Measurements from ENCODE around the gene IDI1.
"Not testable (repeated sequence)": the region's sequence is repeated elsewhere in the genome, so short reads cannot be mapped to it uniquely, and the experiment has no call there.

Gene IDI1

DNA sequence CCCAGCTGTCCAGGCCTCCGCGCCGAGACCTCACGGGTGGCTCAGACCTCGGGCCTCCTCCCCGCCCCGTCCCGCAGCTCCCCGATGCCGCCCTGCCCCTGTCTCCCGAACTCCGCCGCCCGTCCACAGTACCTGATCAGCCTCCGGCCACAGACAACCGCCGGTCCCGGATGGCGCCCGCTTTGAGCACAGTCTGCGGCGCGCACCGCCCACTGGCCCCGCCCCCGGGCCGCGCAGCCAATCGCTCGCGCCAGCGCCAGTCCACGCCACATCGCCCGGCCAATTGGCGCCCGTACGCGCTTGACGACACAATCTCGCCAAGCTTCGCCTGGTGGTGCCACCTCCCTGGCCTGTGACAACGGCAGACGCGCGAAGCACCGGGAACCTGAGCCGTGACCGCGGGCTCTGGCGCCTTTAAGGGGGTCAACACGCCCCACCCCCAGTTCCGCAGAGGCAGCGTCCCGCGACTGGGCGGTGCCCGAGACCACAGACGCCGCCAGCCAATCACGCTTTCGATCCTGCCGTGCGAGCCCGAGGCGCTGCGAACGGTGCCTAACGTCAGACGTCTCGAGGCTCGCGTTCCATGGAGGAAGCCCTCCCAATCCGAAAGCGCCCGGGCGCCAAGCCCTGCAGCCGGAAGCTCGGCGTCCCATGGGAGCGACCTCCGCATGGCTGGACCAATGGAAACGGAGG, at the start of gene IDI1:
TSS of gene IDI1 (minus strand) at position 388 of the 693 bp plus-strand sequence. CDS start at position 272, 116 bp downstream.
- peak; percentile 99 for DNase-seq (ENCODE audit: low spot score)

DNA sequence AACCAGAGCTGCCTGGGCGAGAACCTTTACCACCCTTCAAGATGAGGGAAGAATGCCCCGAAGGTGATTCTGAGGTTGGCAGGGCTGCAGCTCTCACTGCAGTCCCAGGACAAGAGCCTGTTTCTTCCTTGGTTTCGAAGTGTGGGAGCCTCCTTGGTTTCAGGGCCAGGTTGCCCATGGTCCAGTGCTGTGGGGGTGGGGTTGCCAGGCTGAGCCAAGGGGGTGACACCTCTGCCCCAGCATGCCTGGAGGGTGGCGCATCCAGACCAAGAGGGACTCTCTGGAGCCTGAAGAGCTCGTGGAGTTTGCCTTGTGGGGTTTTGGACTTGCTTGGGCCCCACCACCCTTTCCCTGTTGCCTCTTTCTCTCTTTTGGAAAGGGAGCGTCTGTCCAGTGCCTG, 48.5 kb upstream of the IDI1 start:
- DNase-seq (ENCODE audit: low spot score): no peak

DNA sequence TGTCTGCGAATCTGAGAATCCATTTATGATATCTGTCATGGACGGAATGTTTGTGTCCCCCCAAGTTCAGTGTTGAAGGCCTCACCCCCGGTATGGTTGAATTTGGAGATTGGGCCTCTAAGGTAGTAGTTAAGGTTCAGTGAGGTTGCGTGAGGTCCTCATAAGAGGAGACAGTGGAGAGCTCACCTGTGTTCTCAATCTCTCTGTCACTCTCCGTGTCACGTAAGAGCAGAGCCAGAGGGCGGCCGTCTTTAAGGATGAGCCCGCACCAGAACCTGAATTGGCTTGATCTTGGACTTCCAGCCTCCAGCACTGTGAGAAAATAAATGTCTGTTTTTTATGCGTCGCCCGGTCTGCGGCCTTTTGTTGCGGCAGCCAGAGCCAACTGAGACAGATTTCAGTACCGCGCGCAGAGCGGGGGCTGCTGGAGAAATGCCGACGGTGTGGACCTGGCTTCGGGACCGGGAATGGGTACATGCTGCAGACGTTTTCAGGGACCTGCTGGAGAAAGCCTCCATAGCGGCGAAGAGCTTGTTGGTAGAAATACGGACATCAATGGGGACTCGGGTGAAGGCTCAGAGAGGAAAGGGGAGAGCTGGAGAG, 47.5 kb upstream of the IDI1 start:
- no peak for DNase-seq (ENCODE audit: low spot score)

DNA sequence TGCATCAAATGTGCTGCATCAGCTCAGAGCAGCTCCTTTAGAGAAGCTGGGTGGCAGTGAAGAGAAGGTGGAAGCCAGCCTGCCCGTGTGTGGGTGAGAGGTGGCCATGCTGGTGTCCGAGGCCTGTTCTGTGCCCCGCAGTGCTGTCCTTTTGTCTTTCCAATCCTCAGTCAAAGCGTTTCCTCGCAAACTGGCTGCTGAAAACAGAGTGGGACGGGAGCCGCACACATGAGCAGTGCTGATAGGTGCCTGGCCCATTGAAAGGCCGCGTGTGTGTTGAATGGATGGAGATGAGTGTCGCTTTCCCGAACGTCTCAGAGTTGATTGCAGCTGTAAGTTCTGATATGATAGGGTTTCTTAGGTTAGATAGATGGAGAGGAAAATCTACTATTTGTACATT, 46.6 kb upstream of the IDI1 start:
- DNase-seq (ENCODE audit: low spot score): no peak

DNA sequence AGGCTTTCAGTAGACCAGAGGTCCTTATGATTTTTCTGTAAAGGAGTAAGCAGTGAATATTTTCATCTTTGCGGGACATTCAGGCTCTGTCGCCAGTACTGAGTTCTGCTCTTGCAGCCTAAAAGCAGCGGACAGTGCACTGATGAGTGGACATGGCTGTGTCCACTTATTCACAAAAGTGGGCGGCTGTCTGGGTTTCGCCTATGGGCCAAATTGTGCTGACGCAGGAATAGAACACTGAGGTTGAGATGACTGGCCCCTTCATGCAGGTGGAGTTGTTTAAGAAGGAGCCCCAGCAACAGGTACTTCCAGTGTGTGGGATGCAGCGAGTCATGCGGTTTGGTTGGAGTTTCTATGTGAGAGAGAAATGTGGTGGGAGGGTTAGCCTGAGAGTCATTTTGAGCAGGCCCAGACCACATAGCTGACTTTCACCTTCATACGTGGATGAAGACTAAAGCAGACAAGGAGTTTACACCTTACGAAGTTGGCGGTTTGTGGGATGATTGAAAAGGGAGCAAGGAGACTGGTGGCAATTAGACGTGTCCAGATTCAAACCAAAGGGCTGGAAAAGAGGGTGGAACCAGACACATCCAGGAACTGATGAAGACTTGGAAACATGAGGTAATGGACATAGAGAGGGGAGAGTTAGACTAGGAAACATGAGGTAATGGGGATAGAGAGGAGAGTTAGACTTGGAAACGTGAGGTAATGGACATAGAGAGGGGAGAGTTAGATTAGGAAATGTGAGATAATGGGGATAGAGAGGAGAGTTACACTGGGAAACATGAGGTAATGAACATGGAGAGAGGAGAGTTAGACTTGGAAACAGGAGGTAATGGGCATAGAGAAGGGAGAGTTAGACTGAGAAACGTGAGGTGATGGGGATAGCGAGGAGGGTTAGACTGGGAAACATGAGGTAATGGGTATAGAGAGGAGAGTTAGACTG, 45.5 kb upstream of the IDI1 start:
- no peak for DNase-seq (ENCODE audit: low spot score)

DNA sequence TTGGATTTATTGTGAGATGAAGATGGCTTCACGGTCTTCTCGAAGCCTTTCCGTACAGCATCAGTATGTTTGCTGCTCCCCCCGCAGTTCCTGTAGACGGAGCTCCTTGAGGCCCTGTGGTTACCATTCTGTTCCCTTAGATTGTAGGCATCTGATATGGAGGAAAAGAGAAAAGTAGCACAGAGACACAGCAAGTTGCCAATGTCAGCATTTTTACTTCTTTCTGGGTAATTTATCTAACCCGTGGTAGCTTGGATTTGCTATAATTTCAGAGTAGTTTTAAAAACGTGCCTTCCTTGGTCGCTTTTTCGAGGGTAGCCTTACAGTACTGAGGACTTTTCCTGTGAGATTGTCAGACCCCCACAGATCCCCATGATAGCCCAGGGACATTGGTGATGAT, 44.8 kb upstream of the IDI1 start:
- no peak for DNase-seq (ENCODE audit: low spot score)

DNA sequence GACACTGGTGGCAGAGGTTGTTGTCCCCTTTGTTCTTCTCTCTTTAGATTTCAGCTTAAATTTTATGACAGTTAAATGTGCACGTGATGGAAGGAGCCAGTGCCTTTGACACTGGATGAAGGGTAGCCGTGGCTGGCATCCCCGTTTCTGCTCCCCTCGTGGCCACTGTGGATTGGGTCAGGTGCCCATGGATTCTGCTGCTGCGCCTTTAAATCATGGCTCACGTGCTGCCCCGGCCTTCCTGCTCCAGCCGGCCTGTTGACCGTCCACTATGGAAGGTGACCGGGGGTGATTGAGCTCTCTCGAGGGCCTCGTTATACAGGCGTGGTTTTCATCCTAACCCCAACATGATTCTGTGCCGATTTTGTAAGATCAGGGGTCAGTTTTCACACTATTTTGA, 41.8 kb upstream of the IDI1 start:
- no peak for DNase-seq (ENCODE audit: low spot score)

DNA sequence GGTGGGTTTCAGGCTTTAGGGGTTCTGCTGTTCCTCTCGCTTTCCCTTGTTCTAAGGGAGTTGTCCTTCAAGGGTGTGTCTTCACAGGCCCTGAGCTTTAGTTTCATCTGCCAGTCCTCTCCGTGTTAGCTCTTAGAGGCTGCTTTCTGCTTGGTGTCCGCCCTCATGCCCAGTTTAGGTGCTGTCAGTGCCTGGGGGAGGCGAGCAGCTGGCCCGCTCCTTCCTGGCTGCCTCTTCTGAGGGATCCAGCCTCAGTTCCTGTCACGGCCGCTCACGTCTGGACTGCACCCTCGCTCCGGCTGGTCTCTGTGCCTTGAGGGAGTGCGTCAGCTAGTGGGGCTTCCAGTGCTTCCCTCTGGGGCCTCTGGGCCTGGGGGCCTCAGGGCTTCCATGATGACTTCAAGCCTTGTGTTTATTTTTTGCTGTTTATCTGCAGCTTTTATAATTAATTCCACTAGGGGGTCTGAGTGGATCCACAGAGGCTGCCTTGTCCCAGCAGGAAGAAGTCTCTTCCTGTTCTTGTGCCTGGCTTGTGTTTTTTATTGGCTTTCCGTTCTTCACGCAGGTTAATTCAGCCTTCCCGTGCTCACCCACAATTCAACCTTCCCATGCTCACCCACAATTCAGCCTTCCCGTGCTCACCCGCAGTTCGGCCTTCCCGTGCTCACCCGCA, 40.2 kb upstream of the IDI1 start:
- no peak for DNase-seq (ENCODE audit: low spot score)

DNA sequence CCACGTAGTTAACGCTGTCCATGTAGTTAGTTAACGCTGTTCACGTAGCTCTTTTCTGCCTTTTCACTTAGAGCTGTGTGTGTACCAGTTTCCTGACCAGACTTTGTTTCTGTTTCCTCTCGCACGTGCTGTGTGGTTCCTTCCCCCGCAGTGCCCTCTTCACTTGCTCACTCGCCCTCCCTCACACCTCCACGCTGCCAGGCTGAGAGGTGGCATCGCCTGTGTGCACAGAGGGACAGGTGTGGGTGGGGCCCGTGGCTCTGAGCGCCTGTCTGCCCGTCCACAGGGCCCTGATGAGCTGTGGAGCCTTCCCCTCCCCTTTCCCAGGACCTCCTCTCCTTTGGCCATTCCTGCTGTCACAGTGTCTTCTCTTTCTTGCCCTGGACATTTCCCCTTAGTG, 37.9 kb upstream of the IDI1 start:
- DNase-seq (ENCODE audit: low spot score): no peak

DNA sequence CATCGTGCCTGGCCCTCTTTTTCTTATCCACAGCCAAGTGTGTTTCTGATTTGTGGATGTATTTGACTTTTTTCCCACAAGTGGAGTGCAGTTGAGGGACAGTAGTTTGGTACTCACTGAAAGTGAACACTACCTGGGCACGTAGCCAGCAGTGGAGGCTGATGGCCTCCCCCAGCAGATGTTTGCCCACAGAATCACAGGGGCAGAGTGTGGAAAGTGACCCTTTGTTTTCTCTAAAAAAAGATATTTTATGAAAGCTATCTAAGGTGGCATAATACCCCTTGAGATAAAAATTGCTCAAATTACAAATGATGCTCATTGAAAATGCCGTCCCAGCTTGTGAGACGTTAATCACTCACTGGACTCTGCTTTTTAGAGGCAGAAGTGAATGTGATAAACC, 36.3 kb upstream of the IDI1 start:
- DNase-seq (ENCODE audit: low spot score): no peak

DNA sequence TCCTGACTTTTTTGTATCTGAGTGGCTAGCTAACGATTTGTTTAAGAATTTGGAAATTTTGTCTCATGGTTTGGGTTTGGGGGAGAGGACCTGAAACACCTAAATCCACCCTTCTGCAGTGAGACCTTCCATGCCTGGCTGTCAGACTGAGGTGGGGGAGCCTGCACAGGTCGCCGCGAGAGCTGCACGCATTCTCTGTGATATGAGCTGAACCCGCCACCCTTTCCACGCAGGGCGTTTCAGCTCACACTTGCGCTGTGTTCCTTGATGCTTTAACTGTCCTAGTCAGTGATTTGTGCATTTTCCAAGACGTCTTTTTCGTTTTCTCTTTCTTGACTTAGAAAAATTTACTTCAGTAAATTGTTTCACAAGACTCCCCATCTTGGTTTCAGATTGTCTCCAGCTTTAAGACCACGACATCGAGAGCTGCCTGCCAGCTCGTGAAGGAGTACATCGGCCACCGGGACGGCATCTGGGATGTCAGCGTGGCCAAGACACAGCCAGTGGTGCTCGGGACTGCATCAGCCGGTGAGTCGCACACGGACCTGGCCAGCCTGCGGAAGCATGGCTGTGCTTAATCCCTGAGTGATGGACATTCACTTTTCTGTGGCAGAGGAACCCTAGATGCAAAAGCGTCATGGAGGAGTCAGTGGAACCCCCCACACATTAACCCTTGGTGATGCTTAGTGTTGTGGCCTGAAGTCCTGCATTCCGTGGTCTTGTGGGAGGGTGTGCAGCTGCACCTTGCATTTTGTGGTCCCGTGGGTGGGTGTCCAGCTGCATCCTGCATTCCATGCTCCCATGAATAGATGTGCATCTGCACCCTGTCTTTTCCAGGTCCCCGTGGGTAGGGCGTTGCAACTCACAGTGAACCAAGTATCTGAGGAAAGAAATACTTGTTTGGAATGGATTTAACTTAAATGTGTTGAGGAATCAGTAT, 35.4 kb upstream of the IDI1 start:
- DNase-seq (ENCODE audit: low spot score): no peak

DNA sequence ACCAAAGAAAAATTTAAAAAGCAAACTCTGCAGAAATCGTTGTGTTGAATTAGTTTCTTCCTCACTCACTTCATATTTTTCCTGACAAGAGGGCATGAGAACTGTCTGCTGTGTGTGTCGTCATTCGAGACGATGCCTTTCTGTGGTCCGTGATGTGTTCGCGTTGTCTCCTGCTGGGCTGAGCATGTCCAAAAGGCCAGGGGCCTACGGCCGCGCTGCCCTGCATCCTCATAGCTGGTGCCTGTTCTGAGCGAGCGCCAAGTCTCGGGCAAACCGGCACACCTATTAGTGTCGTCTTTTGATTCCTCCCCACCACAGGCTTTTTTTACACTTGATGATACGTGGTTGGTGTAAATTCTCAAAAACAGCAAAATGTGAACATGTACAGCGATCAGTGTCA, 34.7 kb upstream of the IDI1 start:
- no peak for DNase-seq (ENCODE audit: low spot score)

DNA sequence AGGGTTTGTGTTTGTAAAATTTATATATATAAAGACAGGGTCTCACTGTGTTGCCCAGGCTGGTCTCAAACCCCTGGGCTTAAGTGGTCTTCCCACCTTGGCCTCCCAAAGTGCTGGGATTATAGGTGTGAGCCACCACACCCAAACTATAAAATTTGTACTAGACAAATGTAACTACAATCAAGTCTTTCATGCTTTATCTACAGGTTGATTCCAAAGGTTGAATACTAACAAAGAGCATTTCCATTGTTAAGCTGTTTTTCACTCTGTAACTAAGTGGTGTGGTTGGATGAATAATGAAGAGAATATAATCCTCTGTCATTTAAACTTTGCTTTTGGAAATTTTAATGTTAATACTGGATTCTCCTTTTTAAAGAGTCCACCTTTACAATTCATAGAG, 29.7 kb upstream of the IDI1 start:
- DNase-seq (ENCODE audit: low spot score): no peak

DNA sequence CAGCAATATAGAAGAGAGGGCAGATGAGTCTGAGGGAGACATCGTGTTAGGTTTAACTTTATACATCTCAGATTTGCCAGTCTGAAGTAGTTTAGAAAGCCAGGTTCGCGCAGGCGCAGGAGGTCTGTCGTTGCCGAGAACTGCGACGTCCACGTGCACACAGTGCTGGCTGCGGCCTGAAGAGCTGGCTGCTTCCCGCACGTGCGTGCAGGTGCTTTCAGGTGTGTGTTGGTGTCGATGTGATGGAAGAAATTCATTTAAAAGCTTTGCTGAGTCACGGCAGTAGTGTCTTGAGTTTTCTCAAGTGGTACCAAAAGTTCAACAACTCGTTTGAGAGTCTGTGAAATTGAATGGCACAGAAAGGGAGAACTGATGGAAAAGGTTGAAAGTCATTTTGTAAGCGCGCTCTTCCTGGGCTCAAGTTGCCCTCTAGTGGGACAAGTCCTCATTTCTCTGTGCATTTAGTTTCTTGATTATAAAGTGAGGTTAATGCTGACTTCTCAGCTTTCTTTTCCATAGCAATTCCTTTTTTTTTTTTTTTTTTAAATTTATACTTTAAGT, 25.9 kb upstream of the IDI1 start:
- DNase-seq (ENCODE audit: low spot score): no peak

DNA sequence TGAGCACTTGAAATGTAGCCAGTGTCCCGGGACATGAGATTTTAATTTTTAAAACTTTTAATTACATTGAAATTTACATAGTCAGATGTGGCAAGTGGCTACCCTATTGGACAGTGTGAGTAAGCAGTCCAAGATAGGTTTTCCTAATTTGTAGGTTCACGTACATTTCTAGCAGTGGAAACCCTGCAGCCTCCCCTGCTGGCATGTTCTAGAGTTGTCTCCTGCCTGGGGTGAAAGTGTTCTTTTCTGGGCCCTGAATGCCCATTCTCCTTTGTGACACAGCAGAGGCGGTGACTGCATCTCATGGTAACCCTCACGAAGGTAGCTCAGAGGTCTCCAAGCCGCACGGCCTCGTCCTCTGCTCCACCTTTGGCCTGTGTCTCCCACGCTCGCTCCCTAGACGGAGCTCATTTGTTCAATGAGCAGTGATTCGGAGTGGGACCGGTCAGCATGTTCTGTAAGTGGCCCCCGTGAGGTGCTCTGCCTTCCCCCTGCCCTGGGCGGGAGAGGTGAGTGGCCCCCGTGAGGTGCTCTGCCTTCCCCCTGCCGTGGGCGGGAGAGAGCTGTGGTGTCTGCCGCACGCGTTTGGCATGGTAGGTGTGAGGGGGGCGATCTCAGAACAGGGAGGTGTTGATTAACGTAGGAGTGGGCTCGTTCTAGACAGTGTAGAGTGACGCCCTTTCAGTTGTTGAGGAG, 25.3 kb upstream of the IDI1 start:
- DNase-seq (ENCODE audit: low spot score): peak; percentile 21

DNA sequence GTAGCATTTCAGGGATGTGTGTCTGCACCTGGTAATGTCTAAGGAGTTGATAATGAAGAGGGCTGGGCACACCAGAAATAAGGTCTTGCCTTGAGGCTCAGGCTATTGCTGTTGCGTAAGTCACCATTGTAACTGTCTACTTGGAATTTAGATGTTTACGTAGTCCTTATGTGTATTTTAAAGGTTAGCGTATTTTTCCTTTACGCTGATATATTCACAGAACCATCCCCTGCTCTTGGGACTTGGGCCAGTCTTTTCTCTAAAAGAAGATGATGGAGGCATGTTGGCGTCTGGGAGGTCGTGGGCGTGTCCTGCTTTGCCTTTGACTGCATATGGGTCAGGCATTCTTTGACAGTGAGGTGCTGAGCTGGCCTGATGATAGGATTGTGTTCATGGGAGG, 22.0 kb upstream of the IDI1 start:
- DNase-seq (ENCODE audit: low spot score): no peak

DNA sequence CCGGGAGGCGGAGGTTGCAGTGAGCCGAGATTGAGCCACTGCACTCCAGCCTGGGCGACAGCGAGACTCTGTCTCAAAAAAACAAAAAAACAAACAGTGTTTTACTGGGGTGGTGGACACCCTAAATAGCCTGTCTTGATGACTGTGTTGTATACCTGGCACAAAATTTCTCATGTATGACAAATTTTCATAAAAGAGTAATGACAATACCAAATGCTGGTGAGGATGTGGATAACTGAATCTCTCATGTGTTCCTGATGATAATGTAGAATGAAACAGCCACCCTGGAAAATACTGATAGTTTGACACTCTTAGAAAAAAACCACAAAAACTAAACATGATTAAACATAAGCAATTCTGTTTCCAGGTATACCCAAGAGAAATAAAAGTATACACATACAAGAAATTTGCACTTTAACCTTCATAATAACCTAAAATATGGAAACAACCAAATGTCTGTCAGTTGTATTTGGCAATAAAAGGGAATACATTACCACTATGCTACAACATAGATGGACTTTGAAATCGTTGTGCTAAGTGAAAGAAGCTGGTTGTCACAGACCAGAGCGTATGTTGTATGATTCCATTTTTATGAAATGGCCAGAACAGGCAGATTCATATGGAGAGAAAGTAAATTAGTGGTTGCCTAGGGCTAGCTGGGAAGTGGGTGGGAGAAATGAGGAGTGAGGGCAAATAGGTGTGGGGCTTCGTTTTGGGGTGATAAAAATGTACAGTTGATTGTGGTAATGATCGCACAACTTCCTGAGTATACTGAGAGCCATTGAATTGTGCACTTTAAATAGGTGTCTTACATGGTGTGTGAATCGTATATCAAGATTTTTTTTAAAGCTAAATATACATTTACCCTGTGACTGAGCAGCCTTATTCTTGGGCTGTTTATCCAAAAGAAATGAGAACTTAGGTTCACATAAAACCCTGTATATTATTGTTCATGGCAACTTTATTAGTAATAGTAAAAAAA, 19.8 kb upstream of the IDI1 start:
- DNase-seq (ENCODE audit: low spot score): no peak

DNA sequence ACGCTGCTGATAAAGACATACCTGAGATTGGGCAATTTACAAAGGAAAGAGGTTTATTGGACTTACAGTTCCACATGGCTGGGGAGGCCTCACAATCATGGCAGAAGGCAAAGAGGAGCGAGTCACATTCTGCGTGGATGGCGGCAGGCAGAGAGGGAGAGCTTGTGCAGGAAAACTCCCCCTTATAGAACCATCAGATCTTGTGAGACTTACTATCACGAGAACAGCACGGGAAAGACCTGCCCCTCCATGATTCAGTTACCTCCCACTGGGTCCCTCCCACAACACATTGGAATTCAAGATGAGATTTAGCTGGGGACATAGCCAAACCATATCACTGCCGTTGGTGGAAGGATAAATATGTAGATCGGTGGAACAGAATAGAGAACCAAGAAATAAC, 17.8 kb upstream of the IDI1 start:
- DNase-seq (ENCODE audit: low spot score): not testable (repeated sequence)

DNA sequence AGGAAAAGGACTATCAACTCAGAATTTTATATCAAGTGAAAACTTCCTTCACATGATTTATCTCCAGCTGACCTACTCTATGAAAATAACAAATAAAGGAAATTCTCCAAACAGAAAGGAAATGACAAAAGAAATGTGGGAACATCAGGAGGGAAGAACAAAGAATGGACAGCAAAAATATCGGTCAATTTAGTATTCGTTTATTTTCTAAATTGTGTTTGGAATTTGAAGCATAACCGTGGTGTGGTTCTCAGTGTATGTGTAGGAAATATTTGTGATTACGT, 16.0 kb upstream of the IDI1 start:
- DNase-seq (ENCODE audit: low spot score): no peak

Data from NAMALWA (cell line).